ENCODE results near the gene AHCY. TPM values are rescaled to one million over a fixed set of nuclear protein-coding genes. Genes with fewer than 3 reads are reported as not detected.

Gene AHCY
- total RNA-seq, 6 donors from 2014 or later: 41.9 to 76.8 (median 58.6) TPM

DNA sequence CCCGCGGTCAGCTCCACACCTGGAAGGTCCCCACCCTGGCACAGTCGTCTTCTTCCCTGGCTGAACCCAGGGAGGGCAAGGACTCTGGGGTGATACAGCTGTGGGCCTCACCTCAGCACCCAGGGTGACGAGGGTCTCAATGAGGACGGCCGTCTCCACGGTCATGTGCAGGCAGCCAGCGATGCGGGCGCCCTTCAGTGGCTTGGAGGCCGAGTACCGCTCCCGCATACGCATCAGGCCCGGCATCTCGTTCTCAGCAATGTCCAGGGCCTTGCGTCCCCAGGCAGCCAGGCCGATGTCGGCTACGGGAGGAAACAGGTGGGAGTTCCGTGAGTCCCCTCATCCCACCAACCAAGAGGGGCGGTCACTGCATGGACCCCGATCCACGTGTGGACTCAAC lies 7.9 kb downstream of the AHCY start:
- no peak for ATAC-seq (ENCODE audit: low FRiP score in 2 of 2)
- no peak overlapping the region for H3K27ac ChIP-seq
- 87 to 95% methylated on average over 8 to 22 of the region's 24 CpGs for WGBS, 2 donors
- TF ChIP-seq POLR2A (IDR thresholded peaks at IDR 0.05) (no peak), EP300 (IDR thresholded peaks at IDR 0.05) (no peak), POLR2AphosphoS5 (IDR thresholded peaks at IDR 0.05) (no peak)
- TF ChIP-seq, protein P1, sequence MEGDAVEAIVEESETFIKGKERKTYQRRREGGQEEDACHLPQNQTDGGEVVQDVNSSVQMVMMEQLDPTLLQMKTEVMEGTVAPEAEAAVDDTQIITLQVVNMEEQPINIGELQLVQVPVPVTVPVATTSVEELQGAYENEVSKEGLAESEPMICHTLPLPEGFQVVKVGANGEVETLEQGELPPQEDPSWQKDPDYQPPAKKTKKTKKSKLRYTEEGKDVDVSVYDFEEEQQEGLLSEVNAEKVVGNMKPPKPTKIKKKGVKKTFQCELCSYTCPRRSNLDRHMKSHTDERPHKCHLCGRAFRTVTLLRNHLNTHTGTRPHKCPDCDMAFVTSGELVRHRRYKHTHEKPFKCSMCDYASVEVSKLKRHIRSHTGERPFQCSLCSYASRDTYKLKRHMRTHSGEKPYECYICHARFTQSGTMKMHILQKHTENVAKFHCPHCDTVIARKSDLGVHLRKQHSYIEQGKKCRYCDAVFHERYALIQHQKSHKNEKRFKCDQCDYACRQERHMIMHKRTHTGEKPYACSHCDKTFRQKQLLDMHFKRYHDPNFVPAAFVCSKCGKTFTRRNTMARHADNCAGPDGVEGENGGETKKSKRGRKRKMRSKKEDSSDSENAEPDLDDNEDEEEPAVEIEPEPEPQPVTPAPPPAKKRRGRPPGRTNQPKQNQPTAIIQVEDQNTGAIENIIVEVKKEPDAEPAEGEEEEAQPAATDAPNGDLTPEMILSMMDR (IDR thresholded peaks at IDR 0.05): no peak
- H3K9me3 ChIP-seq: no peaks in the 10 kb centered on the region
- H3K27me3 ChIP-seq: no peaks in the 10 kb centered on the region
- H3K4me1 ChIP-seq: peaks cover 0 to 9% (median 3%) of the 10 kb centered on the region in 4 donors
- H3K4me3 ChIP-seq: no peak overlapping the region
- peaks cover 9 to 39% (median 36%) of the 10 kb centered on the region in 4 donors for H3K36me3 ChIP-seq
- peak in 1 of 2 donors; percentile 71 for DNase-seq

DNA sequence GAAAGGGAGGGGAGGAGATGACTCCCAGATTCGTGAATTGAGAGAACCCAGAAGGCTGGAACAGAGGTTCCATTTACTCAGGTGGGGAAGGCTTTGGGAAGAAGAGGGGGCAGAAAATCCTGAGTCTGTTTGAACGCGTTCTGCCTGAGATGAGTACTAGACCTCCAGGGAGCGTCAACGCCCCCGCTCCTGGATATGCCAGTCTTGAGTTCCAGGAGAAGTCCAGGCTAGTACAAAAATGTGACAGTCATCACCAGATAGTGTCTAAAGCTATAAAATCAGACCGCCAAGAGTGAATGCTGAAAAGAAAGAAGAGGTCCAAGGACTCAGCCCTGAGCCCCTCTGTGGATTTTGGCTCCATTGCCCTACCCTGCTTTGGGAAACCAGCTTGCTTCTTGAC lies 8.6 kb downstream of the AHCY start:
- DNase-seq: no peak

DNA sequence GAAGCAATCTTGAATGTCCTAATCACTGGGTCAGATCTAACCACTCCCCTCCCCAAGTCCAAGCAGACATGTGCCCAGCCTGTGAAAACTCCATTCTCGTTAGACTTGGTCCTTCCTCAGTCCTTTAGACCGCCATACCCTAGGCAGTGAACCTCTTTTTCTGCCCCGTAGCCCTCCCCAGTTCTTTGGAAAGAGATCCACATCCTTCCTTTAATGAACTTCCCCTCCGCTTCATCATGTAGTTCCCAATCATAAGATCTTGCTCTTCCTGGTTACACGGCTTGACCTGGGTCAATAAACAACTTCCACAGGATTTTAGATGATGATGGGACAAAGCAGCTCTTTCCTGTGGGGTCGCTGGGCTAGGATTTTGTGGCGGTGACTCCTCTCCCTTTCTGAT lies 9.6 kb downstream of the AHCY start:
- Histone ChIP-seq H3K4me1 (no peaks in the 10 kb centered on the region), H3K9me3 (no peaks in the 10 kb centered on the region), H3K4me3 (no peak overlapping the region), H3K27ac (no peak overlapping the region), H3K36me3 (peaks cover 9 to 50% (median 41%) of the 10 kb centered on the region in 4 donors), H3K27me3 (no peaks in the 10 kb centered on the region)
- WGBS, 2 donors: 53 to 64% methylated on average over 7 of the region's 7 CpGs
- DNase-seq (no peak), ATAC-seq (ENCODE audit: low FRiP score in 2 of 2) (no peak)
- TF ChIP-seq POLR2AphosphoS5 (IDR thresholded peaks at IDR 0.05): no peak
- TF ChIP-seq, protein P1 (IDR thresholded peaks at IDR 0.05): no peak
- TF ChIP-seq POLR2A (IDR thresholded peaks at IDR 0.05): no peak
- no peak for TF ChIP-seq EP300 (IDR thresholded peaks at IDR 0.05)

More for the DNA sequence above, 8.6 kb downstream of the AHCY start:
- no peak for ATAC-seq (ENCODE audit: low FRiP score in 2 of 2)
- Histone ChIP-seq H3K36me3 (peaks cover 9 to 46% (median 41%) of the 10 kb centered on the region in 4 donors), H3K27ac (no peak overlapping the region), H3K9me3 (no peaks in the 10 kb centered on the region), H3K27me3 (no peaks in the 10 kb centered on the region), H3K4me1 (peaks cover 0 to 3% (median 1%) of the 10 kb centered on the region in 4 donors), H3K4me3 (no peak overlapping the region)
- TF ChIP-seq POLR2A (IDR thresholded peaks at IDR 0.05) (no peak), POLR2AphosphoS5 (IDR thresholded peaks at IDR 0.05) (no peak), EP300 (IDR thresholded peaks at IDR 0.05) (no peak)
- TF ChIP-seq, protein P1 (IDR thresholded peaks at IDR 0.05): no peak
- 95 to 97% methylated on average over 7 of the region's 7 CpGs for WGBS, 2 donors

DNA sequence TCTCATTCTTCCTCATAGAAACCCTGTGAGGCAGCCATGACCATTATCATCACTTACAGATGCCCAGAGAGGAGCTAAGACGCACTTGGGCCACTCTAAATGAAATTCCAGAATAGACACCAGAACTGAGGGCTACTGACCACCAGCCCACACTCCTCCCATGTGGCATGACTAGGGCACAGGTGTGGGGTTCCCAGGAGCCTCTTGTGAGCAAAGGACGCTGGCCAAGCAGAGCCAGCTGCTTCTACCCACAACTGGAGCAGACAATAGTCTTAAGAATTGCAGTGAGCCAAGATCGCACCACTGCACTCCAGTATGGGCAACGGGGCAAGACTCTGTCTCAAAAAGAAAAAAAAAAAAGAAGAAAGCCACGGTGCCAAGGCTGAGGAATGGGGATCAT lies 10.0 kb downstream of the AHCY start:
- ATAC-seq (ENCODE audit: low FRiP score in 2 of 2) (no peak), DNase-seq (no peak)
- Histone ChIP-seq H3K4me3 (no peak overlapping the region), H3K9me3 (no peaks in the 10 kb centered on the region), H3K4me1 (no peaks in the 10 kb centered on the region), H3K27me3 (no peaks in the 10 kb centered on the region), H3K27ac (no peak overlapping the region), H3K36me3 (peaks cover 9 to 55% (median 42%) of the 10 kb centered on the region in 4 donors)
- TF ChIP-seq EP300 (IDR thresholded peaks at IDR 0.05): no peak
- TF ChIP-seq POLR2A (IDR thresholded peaks at IDR 0.05): no peak
- TF ChIP-seq, protein P1 (IDR thresholded peaks at IDR 0.05): no peak
- WGBS, 2 donors: 91% methylated on average over 5 of the region's 5 CpGs

DNA sequence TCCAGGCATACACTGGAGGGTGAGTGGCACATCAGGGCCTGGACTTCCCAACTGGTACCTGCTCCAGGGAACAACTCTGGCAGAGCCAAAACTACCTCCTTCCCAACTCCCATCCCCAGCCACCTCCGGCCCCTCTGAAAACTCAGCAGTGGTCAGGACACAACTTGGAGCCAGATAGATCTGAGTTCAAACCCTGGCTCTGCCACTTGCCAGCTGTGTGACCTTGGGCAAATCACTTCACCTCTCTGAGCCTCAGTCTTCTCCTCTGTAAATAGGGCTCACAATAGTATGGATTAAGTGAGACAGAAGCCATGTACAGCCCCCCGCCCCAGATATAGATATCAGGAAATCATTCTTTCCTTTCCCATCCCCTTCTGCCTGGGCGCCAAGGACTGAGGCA lies 10.7 kb downstream of the AHCY start:
- no peak for DNase-seq
- H3K4me1 ChIP-seq: no peaks in the 10 kb centered on the region
- no peak overlapping the region for H3K4me3 ChIP-seq
- WGBS, 2 donors: 91 to 97% methylated on average over 3 of the region's 3 CpGs
- no peaks in the 10 kb centered on the region for H3K9me3 ChIP-seq
- H3K36me3 ChIP-seq: peaks cover 9 to 61% (median 47%) of the 10 kb centered on the region in 4 donors
- TF ChIP-seq POLR2AphosphoS5 (IDR thresholded peaks at IDR 0.05) (no peak), POLR2A (IDR thresholded peaks at IDR 0.05) (no peak), EP300 (IDR thresholded peaks at IDR 0.05) (no peak)
- TF ChIP-seq, protein P1 (IDR thresholded peaks at IDR 0.05): no peak
- H3K27me3 ChIP-seq: no peaks in the 10 kb centered on the region
- no peak for ATAC-seq (ENCODE audit: low FRiP score in 2 of 2)
- no peak overlapping the region for H3K27ac ChIP-seq
